Measurements from ENCODE around the gene MEIS1.

The MEIS1 gene

GRCh38 chr2:66568650-66569300, 133.8 kb downstream of the MEIS1 start:
- DNase-seq (ENCODE audit: low read depth): no peak

GRCh38 chr2:66569321-66569851, 134.5 kb downstream of the MEIS1 start:
- DNase-seq (ENCODE audit: low read depth): no peak

- DNase-seq (ENCODE audit: low read depth): no peak
These were observed 135.0 kb downstream of the MEIS1 start for GRCh38 chr2:66569974-66570373.

- DNase-seq (ENCODE audit: low read depth): no peak
These were observed 135.5 kb downstream of the MEIS1 start for GRCh38 chr2:66570471-66570870.

GRCh38 chr2:66571918-66572317, 137.0 kb downstream of the MEIS1 start:
- no peak for DNase-seq (ENCODE audit: low read depth)

- no peak for DNase-seq (ENCODE audit: low read depth)
These were observed 137.5 kb downstream of the MEIS1 start for GRCh38 chr2:66572391-66572790.

GRCh38 chr2:66573416-66573815, 138.5 kb downstream of the MEIS1 start:
- no peak for DNase-seq (ENCODE audit: low read depth)

- no peak for DNase-seq (ENCODE audit: low read depth)
These were observed 138.9 kb downstream of the MEIS1 start for GRCh38 chr2:66573821-66574233.

- DNase-seq (ENCODE audit: low read depth): no peak
These were observed 140.0 kb downstream of the MEIS1 start for GRCh38 chr2:66574701-66575624.

GRCh38 chr2:66575625-66576310, 140.8 kb downstream of the MEIS1 start:
- DNase-seq (ENCODE audit: low read depth): no peak

GRCh38 chr2:66576311-66576560, 141.3 kb downstream of the MEIS1 start:
- DNase-seq (ENCODE audit: low read depth): no peak

- DNase-seq (ENCODE audit: low read depth): no peak
These were observed 141.8 kb downstream of the MEIS1 start for GRCh38 chr2:66576561-66577320.

GRCh38 chr2:66577321-66578053, 142.6 kb downstream of the MEIS1 start:
- DNase-seq (ENCODE audit: low read depth): no peak

- no peak for DNase-seq (ENCODE audit: low read depth)
These were observed 143.2 kb downstream of the MEIS1 start for GRCh38 chr2:66578054-66578686.

- DNase-seq (ENCODE audit: low read depth): no peak
These were observed 143.8 kb downstream of the MEIS1 start for GRCh38 chr2:66578687-66579106.

- no peak for DNase-seq (ENCODE audit: low read depth)
These were observed 144.5 kb downstream of the MEIS1 start for GRCh38 chr2:66579186-66580126.

- no peak for DNase-seq (ENCODE audit: low read depth)
These were observed 145.5 kb downstream of the MEIS1 start for GRCh38 chr2:66580166-66581049.

- DNase-seq (ENCODE audit: low read depth): no peak
These were observed 146.6 kb downstream of the MEIS1 start for GRCh38 chr2:66581339-66582103.
